ENCODE data around the gene MPDU1.
"Not testable (repeated sequence)": the region's sequence is repeated elsewhere in the genome, so short reads cannot be mapped to it uniquely, and the experiment has no call there.

The MPDU1 gene

DNA sequence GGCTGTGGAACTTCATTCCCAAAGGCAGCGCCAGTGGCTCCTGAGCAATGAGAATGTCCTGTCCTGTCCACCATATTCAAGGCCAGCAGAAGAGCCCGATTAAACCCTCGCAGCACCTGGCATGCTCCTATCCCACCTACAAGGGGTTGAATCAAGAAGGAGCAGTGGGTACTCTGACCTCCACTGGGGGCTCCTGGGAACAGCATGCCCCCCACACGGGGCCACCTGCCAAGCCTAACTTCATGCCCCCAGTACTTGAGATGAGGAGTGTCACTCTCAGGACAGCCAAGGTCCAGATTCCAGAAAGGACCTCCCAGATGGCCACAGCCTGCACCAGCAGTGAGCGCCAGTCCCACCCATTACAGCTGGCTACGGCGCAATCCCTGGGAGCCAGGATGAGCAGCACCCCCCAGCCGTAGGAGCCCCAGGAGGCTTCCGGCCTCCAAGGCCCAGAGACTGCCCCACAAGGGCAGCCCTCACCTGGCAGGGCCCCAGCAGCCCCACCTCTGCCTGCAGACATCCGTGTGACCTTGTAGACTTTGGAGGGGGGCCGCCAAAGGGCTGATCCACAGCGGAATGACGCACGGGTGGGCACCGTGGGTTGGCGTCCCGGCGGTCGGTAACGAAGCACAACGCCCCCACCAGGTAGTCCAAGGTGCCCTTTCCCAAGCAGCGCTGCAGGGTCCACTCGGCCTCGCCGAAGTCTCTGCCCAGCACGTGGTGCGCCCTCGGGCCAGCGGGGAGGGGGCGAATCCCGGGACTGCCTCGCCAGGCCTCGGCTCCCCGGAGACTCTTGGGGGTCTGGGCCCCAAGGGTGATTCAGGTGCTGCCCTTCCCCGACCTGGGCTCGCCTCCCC lies 1.0 kb upstream of the MPDU1 start:
- no peak for DNase-seq

DNA sequence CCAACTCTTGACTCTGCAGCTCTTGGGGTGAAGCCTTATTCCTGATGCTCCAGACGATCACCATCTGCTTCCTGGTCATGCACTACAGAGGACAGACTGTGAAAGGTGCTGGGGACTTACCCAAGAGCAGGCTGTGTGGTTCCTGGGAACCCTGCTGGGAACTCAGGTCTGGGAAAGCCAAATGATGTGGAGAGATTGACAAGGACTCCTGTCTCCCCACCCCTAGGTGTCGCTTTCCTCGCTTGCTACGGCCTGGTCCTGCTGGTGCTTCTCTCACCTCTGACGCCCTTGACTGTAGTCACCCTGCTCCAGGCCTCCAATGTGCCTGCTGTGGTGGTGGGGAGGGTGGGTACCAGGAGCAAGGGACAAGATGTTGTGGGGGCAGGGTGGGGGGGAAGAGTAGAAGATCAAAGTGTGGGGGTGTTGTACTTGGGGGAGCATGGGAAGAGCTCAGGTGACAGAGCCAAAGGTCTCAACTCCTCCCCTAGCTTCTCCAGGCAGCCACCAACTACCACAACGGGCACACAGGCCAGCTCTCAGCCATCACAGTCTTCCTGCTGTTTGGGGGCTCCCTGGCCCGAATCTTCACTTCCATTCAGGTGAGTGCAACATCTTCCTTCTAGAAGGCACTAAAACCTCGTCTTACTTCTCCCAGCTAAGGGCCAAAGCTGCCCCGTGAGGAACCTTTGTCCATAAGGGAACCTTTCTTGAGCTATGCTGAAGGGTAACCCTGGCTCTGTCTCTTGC lies 3.2 kb downstream of the MPDU1 start:
- DNase-seq: no peak

- DNase-seq: no peak
Measured at GRCh38 chr17:7587420-7588151, 3.9 kb downstream of the MPDU1 start.

DNA sequence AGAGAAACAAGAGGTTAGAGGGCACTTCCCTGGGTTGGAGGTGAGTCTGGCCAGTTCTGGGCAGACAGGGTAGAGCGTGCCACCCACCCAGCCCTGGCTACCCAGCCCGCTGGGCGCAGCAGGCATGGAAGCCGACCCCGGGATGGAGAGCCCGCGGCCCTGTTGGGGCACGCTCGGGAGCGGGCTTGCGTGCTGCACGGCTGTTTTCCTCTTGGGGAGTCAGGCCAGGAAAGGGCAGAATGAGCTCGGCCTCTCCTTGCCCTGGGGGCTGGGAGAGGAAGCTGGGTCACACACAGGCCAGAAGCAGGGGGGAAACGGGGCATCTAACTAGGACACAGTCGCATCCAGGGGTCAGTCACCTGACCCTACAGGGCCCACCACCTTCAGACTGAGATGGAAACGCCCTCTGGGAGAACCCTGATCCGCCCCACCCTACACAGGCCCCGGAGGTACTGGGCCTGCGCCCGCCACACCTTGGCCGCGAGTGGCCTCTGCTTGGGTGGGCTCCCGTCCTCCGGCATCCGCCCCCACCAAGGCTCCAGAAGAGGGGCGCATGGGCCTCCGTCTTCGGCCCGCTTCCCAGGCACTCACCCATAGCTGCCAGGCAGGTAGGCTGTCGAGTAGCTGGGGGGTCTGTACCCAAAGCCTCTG lies 5.0 kb downstream of the MPDU1 start:
- DNase-seq: no peak

DNA sequence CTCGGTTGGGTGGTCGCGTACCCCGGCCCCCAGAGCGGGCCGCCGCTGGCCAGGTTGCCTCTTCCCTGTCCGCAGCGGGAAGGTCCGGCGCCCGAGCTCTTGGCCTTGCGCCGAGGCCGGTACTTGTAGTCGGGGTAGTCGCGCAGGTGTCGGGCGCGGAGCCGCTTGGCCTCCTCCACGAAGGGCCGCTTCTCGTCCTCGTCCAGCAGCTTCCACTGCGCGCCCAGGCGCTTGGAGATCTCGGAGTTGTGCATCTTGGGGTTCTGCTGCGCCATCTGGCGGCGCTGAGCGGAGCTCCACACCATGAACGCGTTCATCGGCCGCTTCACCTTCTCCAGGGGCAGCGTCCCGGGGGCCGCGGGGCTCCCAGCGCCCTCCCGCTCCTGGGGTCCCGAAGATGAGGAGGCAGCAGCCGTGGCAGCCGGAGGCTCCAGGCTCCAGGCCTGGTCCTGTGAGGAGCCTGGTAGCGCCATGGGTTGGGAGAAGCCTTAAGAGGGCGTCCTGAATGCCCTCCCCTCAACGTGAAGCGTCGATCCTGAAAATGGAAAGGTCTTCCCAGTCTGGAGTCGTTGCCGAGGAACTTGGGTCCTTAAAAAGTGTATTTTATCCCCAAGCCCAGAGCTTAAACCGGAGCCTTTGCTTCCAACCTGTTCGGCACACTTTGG lies 5.7 kb downstream of the MPDU1 start:
- peak; percentile 93 for DNase-seq

GRCh38 chr17:7589891-7590691 lies 6.4 kb downstream of the MPDU1 start, which contains the start of gene SOX15:
Gene SOX15 (minus strand): TSS chr17:7590094. CDS start chr17:7589676, 418 bp downstream.
- DNase-seq: no peak

DNA sequence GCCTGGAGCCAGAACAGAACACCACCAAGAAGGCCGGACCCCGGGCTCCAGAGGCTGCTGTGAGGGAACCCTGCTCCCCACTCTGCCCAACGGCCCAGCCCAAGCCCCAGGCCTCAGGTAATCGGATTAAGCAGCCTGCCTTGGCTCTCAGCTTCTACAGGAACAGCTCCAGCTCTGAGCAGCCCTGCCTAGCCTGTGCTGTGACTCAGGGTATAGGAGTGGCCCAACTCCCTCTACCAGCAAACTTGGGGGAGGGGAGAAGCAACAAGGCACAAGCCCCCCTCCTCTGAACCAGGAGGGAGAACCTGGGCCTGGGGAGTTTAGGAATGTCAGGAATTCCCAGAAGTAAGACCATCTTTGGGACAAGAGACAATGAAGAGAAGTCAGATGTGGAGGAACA lies 7.1 kb downstream of the MPDU1 start:
- DNase-seq: no peak

DNA sequence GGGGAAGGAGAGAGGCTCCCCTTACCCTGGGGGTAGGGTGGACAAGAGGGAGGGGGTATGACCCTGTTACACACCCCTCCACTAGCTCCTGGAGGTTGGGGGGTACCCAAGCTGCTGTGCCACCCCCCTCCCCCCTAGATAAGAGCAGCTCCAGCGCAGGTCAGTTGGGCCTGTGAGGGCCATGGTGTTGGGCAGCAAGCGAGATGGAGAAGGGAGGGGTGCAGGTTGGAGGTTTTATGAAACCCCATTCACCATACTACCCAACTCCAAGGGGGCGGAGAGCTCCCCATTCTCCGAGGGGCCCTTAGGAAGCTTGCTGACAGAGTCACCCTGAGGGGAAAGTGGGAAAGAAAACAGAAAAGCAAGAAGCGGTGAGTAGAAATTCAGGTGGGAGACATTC lies 7.9 kb downstream of the MPDU1 start:
- DNase-seq: no peak

- DNase-seq: no peak
Measured at GRCh38 chr17:7592422-7593021, 8.9 kb downstream of the MPDU1 start.

GRCh38 chr17:7593296-7593695 lies 9.6 kb downstream of the MPDU1 start:
- no peak for DNase-seq

DNA sequence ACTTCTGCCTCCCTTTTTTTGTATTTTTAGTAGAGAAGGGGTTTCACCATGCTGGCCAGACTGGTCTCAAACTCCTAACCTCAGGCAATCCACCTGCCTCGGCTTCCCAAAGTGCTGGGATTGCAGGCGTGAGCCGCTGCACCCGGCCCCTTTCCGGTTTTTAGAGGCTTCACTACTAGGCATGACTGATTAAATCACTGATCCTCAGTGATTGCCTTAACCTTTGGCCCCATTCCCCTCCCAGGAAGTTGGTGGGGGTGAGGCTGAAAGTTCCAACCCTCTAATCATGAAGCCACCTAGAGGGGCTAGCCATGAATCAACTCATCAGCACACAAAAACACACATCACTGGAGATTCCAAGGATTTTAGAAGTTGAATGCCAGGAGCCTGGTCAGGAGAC lies 13.9 kb downstream of the MPDU1 start:
- not testable (repeated sequence) for DNase-seq

DNA sequence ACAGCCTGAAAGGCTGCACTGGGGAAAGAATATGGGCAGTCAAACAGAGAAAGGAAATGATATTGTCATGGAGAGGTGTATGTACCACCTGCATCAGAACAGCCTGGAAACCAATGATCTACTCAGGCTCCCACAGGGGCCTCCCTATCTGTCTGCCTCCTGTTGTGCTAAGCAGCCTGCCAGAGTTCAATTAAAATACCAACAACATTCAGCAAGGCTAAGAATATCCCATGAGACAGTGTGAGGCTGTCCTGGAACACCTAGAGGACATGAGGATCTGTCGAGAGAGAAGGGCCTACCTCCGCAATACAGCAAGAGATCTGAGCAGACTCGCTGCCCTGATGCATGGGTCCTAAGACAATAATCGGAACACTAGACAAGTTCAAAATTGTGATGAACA lies 22.6 kb downstream of the MPDU1 start:
- DNase-seq: no peak

DNA sequence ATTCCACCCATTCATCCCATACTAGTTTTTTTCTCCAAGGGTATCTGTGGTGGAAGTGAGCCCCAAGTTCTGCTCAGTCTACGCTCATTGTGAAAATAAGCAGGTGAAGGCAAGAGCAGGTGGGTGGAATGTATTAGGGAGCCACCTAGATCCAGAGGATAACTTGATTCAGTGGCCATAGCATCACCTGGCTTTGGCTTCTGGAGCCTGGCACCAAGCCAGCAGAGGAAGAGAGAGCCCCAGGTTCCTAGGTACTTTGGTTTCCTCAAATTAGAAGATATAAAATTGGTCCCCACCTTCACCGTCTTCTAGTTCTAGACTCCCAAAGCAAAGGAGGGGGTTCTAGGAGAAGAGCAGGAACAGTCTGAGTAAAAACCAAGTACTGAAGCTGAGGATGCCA lies 27.0 kb downstream of the MPDU1 start:
- no peak for DNase-seq

- DNase-seq: no peak
Measured at GRCh38 chr17:7611635-7612293, 28.1 kb downstream of the MPDU1 start.

DNA sequence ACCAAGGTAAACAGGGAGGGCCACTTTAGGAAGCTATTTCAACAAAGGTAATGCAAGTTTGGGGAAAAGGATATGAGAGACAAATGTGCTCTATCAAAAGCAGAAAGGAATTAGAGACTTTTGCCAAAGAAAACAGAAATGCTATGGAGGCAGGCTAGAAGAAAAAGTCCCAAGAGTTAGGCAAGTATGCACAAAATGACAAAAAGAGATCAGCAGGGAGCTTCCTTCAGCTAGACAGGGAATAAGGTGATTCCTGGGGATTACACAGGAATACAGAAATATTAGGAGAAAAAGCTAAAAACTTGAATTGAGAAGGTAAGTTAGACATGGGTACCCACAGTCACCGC lies 28.6 kb downstream of the MPDU1 start:
- no peak for DNase-seq

GRCh38 chr17:7613769-7614424 lies 30.2 kb downstream of the MPDU1 start:
- DNase-seq: no peak

DNA sequence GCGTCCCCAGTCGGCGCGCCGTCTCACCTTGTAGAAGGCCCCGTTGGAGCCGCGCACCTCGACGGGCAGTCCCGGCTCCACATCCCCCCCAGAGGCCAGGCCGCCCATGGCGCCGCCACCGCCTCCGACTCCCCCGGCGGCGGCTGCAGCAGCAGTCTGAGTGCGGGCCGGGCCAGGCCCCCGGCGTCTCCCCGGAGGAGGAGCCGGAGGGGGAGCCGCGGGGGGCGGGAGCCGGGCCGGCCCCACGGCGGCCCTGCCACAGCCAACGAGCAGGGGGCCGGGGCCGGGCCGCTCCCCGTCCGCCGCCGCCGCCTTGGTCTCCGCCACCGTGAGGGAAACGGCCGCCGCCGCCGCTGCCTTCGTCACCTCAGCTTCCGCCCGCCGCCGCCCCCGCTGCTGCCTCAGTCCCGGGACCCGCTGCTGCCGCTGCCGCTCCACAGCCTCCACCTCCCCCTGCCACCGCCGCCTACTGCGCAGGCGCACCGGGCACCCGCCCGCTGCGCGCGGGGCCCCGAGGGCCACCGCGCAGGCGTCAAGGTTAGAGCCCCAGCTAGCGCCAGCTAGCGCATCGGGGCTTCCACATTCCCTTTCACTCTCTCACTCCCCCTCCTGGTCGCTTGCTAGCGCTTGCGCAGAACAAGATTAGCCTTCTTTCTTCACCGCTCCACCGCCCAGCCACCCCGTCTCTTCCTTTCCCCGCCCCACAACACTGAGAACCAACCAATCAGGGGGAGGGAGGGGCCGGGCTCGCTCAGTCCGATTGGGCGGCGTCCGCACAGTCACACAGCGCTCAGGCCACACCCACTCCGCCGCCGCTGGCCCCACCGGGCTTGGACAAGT lies 31.0 kb downstream of the MPDU1 start, which contains the start of gene FXR2:
Gene FXR2 (minus strand): TSS at position 473 of the 840 bp plus-strand sequence. CDS start 365 bp downstream, at position 108.
- DNase-seq: peak; percentile 99

DNA sequence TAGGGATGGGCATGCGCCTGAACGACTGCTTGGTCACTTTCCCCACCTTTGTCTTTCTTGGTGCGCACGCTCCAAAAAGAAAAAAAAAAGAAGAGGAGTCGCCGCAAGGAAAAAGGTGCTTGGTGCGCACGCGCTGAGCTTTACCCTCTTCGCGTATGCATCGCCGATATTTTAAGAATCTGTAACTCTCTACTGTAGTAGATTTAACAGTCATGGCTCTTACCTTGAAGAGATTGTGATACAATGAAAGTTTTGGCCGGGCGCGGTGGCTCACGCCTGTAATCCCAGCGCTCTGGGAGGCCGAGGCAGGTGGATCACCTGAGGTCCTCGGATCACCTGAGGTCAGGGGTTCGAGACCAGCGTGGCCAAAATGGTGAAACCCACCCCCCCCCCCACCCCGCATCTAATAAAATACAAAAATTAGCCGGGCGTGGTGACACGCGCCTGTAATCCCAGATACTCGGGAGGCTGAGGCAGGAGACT lies 31.7 kb downstream of the MPDU1 start:
- DNase-seq: no peak

GRCh38 chr17:7618608-7619007 lies 35.0 kb downstream of the MPDU1 start:
- no peak for DNase-seq

All from retina (tissue), 1 donor.